H1 (cell line): Measurements from ENCODE around the gene TRABD. TPM values are rescaled to one million over a fixed set of nuclear protein-coding genes. Genes with fewer than 3 reads are reported as not detected.
A peak's percentile ranks its signal among the peaks of the same experiment; 100 is the strongest.

ENCODE experiments used
- CTCF ChIA-PET: fragments of 300-600 bp; sonication (Branson Sonifier 250); formaldehyde crosslinking; loops from one replicate; lab custom pipeline; 2021; ENCODE audit not compliant: partially characterized antibody; lab: Charles Lee
- POLR2A ChIA-PET: fragments of 300-600 bp; sonication (Branson Sonifier 250); formaldehyde crosslinking; loops from one replicate; lab custom pipeline; 2021; ENCODE audit warnings: inconsistent platforms; ENCODE audit not compliant: partially characterized antibody; lab: Charles Lee
- DNase-seq, 2 experiments: peaks; one replicate each; pipeline versions ENCODE4 v3.0.0 to v3.0.0-alpha.2; 2010 to 2022; ENCODE audit warnings: low spot score in 2 of 2, low read depth in 1 of 2, mixed read lengths in 1 of 2
- FAIRE-seq: peaks from 2 replicates; lab custom pipeline; 2011; peaks lifted over from hg19 to GRCh38; lab: Jason Lieb, UNC
- H2AFZ ChIP-seq: 2 replicates; pipeline ENCODE4 v1.8.1; 2012; ENCODE audit warnings: low read length, inconsistent platforms
- H2AK5ac ChIP-seq: 2 replicates; pipeline ENCODE4 v1.6.1; 2013; ENCODE audit warnings: low read depth, low read length
- H2BK120ac ChIP-seq: replicated peaks from 2 replicates; pipeline ENCODE3; 2013; ENCODE audit warnings: low read depth, low read length, inconsistent platforms
- H2BK12ac ChIP-seq: 2 replicates; pipeline ENCODE4 v1.6.1; 2013; ENCODE audit warnings: low read depth, low read length
- H2BK15ac ChIP-seq: 2 replicates; pipeline ENCODE4 v1.6.1; 2013; ENCODE audit warnings: low read length
- H2BK20ac ChIP-seq: 2 replicates; pipeline ENCODE4 v1.6.1; 2013; ENCODE audit warnings: low read length
- H2BK5ac ChIP-seq: 2 replicates; pipeline ENCODE4 v1.6.1; 2013; ENCODE audit warnings: low read depth, low read length
- H3K14ac ChIP-seq: 2 replicates; pipeline ENCODE4 v1.6.1; 2013; ENCODE audit warnings: inconsistent platforms; ENCODE audit not compliant: insufficient read length
- H3K18ac ChIP-seq: 2 replicates; pipeline ENCODE4 v1.6.1; 2013; ENCODE audit warnings: low read length; ENCODE audit errors: extremely low read depth
- H3K23ac ChIP-seq: 2 replicates; pipeline ENCODE4 v1.6.1; 2013; ENCODE audit warnings: inconsistent platforms; ENCODE audit not compliant: insufficient read length
- H3K23me2 ChIP-seq: 2 replicates; pipeline ENCODE4 v1.6.1; 2013; ENCODE audit warnings: low read depth, low read length
- H3K27ac ChIP-seq: 2 replicates; pipeline ENCODE4 v1.6.1; 2011; ENCODE audit warnings: low read depth, low read length, inconsistent platforms
- H3K27me3 ChIP-seq, 4 experiments: replicated peaks in 1 of 4; 1 replicate in 1 of 4; 2 replicates in 3 of 4; pipeline versions ENCODE4 v1.6.1 to v1.8.1; 2011 to 2013; ENCODE audit warnings: low read length in 3 of 4, mild to moderate bottlenecking in 3 of 4, inconsistent platforms in 2 of 4, mixed read lengths in 2 of 4, moderate library complexity in 1 of 4; ENCODE audit not compliant: control insufficient read depth in 3 of 4, insufficient read depth in 3 of 4; ENCODE audit errors: extremely low read depth in 1 of 4
- H3K36me3 ChIP-seq, 4 experiments: 2 replicates each; pipeline versions ENCODE4 v1.6.1 to v1.8.1; 2011 to 2013; ENCODE audit warnings: mild to moderate bottlenecking in 4 of 4, low read length in 3 of 4, moderate library complexity in 2 of 4, control low read depth in 1 of 4, inconsistent platforms in 1 of 4; ENCODE audit not compliant: insufficient read depth in 4 of 4, control insufficient read depth in 2 of 4
- H3K4ac ChIP-seq: replicated peaks from 2 replicates; pipeline ENCODE3; 2013; ENCODE audit warnings: low read length, low read depth, mixed read lengths, inconsistent platforms; ENCODE audit not compliant: insufficient read length
- H3K4me1 ChIP-seq, 4 experiments: replicated peaks in 1 of 4; 1 replicate in 1 of 4; 2 replicates in 3 of 4; pipeline versions ENCODE4 v1.6.1 to v1.8.1; 2011 to 2013; ENCODE audit warnings: low read length in 3 of 4, inconsistent platforms in 2 of 4, mixed read lengths in 1 of 4; ENCODE audit not compliant: insufficient read depth in 4 of 4, control insufficient read depth in 3 of 4
- H3K4me2 ChIP-seq, 2 experiments: 2 replicates each; pipeline versions ENCODE4 v1.6.1 to v1.8.1; 2011 to 2013; ENCODE audit warnings: low read depth in 2 of 2, low read length in 2 of 2, control low read depth in 1 of 2, inconsistent platforms in 1 of 2, mild to moderate bottlenecking in 1 of 2; ENCODE audit not compliant: insufficient read depth in 1 of 2
- H3K4me3 ChIP-seq, 4 experiments: fragments of 200-600, 300-600 bp in 1 of 4; sonication (generic), shearing (Covaris generic), sonication (Bioruptor Twin) in 1 of 4; 2 replicates each; pipeline versions ENCODE4 v1.5.1 to v1.8.1; 2011 to 2016; ENCODE audit warnings: low read length in 4 of 4, low read depth in 3 of 4, control low read depth in 2 of 4, inconsistent platforms in 2 of 4, mild to moderate bottlenecking in 2 of 4, mixed read lengths in 1 of 4, moderate library complexity in 1 of 4; ENCODE audit not compliant: insufficient read depth in 2 of 4; ENCODE audit errors: extremely low read depth in 1 of 4
- H3K56ac ChIP-seq: replicated peaks from 2 replicates; pipeline ENCODE3; 2013; ENCODE audit warnings: low read depth, mild to moderate bottlenecking, mixed read lengths, low read length, inconsistent platforms; ENCODE audit not compliant: insufficient read length
- H3K79me1 ChIP-seq: 2 replicates; pipeline ENCODE4 v1.6.1; 2013; ENCODE audit warnings: low read depth, low read length, control low read depth
- H3K79me2 ChIP-seq, 2 experiments: 2 replicates each; pipeline versions ENCODE4 v1.6.1 to v1.8.1; 2012 to 2013; ENCODE audit warnings: low read length in 2 of 2, mild to moderate bottlenecking in 2 of 2, inconsistent platforms in 1 of 2; ENCODE audit not compliant: insufficient read depth in 2 of 2, control insufficient read depth in 1 of 2
- H3K9ac ChIP-seq, 4 experiments: replicated peaks in 1 of 4; 1 replicate in 1 of 4; 2 replicates in 3 of 4; pipeline versions ENCODE4 v1.6.1 to v1.8.1; 2011 to 2013; ENCODE audit warnings: low read depth in 3 of 4, low read length in 3 of 4, control low read depth in 2 of 4, mild to moderate bottlenecking in 2 of 4, moderate library complexity in 2 of 4, inconsistent platforms in 1 of 4; ENCODE audit errors: extremely low read depth in 1 of 4
- H3K9me3 ChIP-seq, 2 experiments: 2 replicates each; pipeline versions ENCODE4 v1.6.1 to v1.8.1; 2012 to 2013; ENCODE audit warnings: mild to moderate bottlenecking in 2 of 2, moderate library complexity in 2 of 2, control low read depth in 1 of 2, inconsistent platforms in 1 of 2, low read depth in 1 of 2, low read length in 1 of 2, mixed read lengths in 1 of 2; ENCODE audit not compliant: insufficient read depth in 2 of 2
- H4K20me1 ChIP-seq, 2 experiments: replicated peaks in 1 of 2; 2 replicates each; pipeline versions ENCODE3 to v1.8.1; 2011 to 2013; ENCODE audit warnings: inconsistent platforms in 2 of 2, low read length in 2 of 2, mild to moderate bottlenecking in 1 of 2; ENCODE audit not compliant: insufficient read depth in 2 of 2, control insufficient read depth in 1 of 2
- H4K5ac ChIP-seq: 2 replicates; pipeline ENCODE4 v1.6.1; 2013; ENCODE audit warnings: low read length, low read depth, mixed read lengths, inconsistent platforms; ENCODE audit not compliant: insufficient read length
- H4K8ac ChIP-seq: 2 replicates; pipeline ENCODE4 v1.8.0; 2013; ENCODE audit warnings: mild to moderate bottlenecking, moderate library complexity, low read length, inconsistent platforms; ENCODE audit not compliant: insufficient read depth; ENCODE audit errors: extremely low read depth
- H4K91ac ChIP-seq: replicated peaks from 2 replicates; pipeline ENCODE3; 2013; ENCODE audit warnings: low read length, mixed read lengths, inconsistent platforms; ENCODE audit not compliant: insufficient read length
- ASH2L ChIP-seq: fragments of 200-600, 300-600 bp; sonication (generic); IDR thresholded peaks from one replicate; pipeline ENCODE4 v1.7.1; 2017; ENCODE audit warnings: low read length
- BACH1 ChIP-seq: IDR thresholded peaks from 2 replicates; pipeline ENCODE4 v1.6.1; 2012; ENCODE audit warnings: low read length, improper control_type of control experiment
- CREB1 ChIP-seq: IDR thresholded peaks from 2 replicates; pipeline ENCODE4 v1.6.1; 2012; ENCODE audit warnings: inconsistent platforms
- E2F6 ChIP-seq: IDR thresholded peaks from 2 replicates; pipeline ENCODE4 v1.6.1; 2012; ENCODE audit warnings: inconsistent platforms
- EZH2 ChIP-seq: fragments of 200-600 bp; sonication (generic); IDR thresholded peaks from 2 replicates; pipeline ENCODE4 v1.7.1; 2012; ENCODE audit warnings: low read depth, mild to moderate bottlenecking, moderate library complexity, low read length, inconsistent platforms; ENCODE audit not compliant: severe bottlenecking
- HDAC2 ChIP-seq, 2 experiments: fragments of 300-600 bp in 1 of 2; sonication (generic) in 1 of 2; IDR thresholded peaks; 2 replicates each; pipeline ENCODE4 v1.6.1; 2011 to 2012; ENCODE audit warnings: low read depth in 2 of 2, low read length in 2 of 2, mild to moderate bottlenecking in 2 of 2, moderate library complexity in 2 of 2, borderline replicate concordance in 1 of 2, inconsistent platforms in 1 of 2
- NANOG ChIP-seq: IDR thresholded peaks from 2 replicates; pipeline ENCODE4 v1.6.1; 2011; ENCODE audit warnings: low read length, low read depth, mild to moderate bottlenecking, inconsistent platforms; ENCODE audit not compliant: insufficient read depth, poor library complexity, severe bottlenecking
- POLR2AphosphoS5 ChIP-seq: IDR thresholded peaks from 2 replicates; pipeline ENCODE4 v1.6.1; 2011; ENCODE audit warnings: low read depth, low read length
- TAF7 ChIP-seq: optimal IDR thresholded peaks from 2 replicates; pipeline ENCODE3; 2011; ENCODE audit warnings: low read depth, mild to moderate bottlenecking, inconsistent platforms, low read length, moderate library complexity, borderline replicate concordance
- WGBS, 2 experiments: shearing (Covaris generic) in 1 of 2; methylation state at CpG; one replicate each; pipeline versions ENCODE4 v1.1.6 to v1.1.7; 2013 to 2015; ENCODE audit warnings: low lambda C conversion rate in 2 of 2, mixed read lengths in 2 of 2, inconsistent platforms in 1 of 2, low coverage in 1 of 2, missing lambda C conversion rate in 1 of 2; ENCODE audit not compliant: insufficient replicate concordance in 2 of 2, insufficient coverage in 1 of 2, insufficient read length in 1 of 2; ENCODE audit errors: extremely low coverage in 1 of 2, missing lambda C conversion rate in 1 of 2; 5-methylcytosine and 5-hydroxymethylcytosine counted together
- polyA plus RNA-seq, 7 experiments: library from polyadenylated mRNA; depleted of rRNA in 3 of 7; stranded (reverse) in 5 of 7; unstranded in 2 of 7; fragments of >200 nt in 5 of 7; fragments of 200-250 nt in 2 of 7; gene quantifications; 1 replicate in 5 of 7; 2 replicates in 1 of 7; 4 replicates in 1 of 7; pipeline versions ENCODE4 v1.2.1 to v1.2.3, GENCODE V29; 2011 to 2013; ENCODE audit warnings: missing spikeins in 2 of 7, mixed read lengths in 2 of 7
- total RNA-seq: library from RNA; stranded (reverse); fragmentation: NEBNext Ultra II Directional; extraction: Animal tissue kit (Norgen Biotek cat#: 25700); gene quantifications from 2 replicates; pipeline ENCODE4 v1.2.1, GENCODE V29; 2021

TRABD gene
- total and polyA plus RNA-seq, 2 of the 8 experiments (the other 6 are each of a cell fraction or from before 2014, with no cell fraction given): 44.2 to 57.5 TPM

- peaks cover 13% of the 10 kb centered on the region for H3K79me1 ChIP-seq
- no peaks in the 10 kb centered on the region for H3K27me3 ChIP-seq
- H3K23ac ChIP-seq: no peak within 1 kb of the TSS
- H3K14ac ChIP-seq: no peak within 1 kb of the TSS
- H3K9ac ChIP-seq: peak within 1 kb of the TSS; percentile 68 to 94 (median 80)
- H2BK15ac ChIP-seq: no peak within 1 kb of the TSS
- peak within 1 kb of the TSS; percentile 92 to 97 for H3K4me2 ChIP-seq
- no peak within 1 kb of the TSS; the same call in 1 of the 2 replicates for H2AK5ac ChIP-seq
- H3K9me3 ChIP-seq: no peaks in the 10 kb centered on the region
- DNase-seq (peak; percentile 39 to 94), FAIRE-seq (no peak)
- H2BK120ac ChIP-seq: no peak within 1 kb of the TSS
- peaks cover 4 to 30% of the 10 kb centered on the region in 2 experiments; a peak in 3 of 4 replicates for H3K79me2 ChIP-seq
- 3% methylated on average over 68 of the region's 76 CpGs; no CpG with 5 or more reads in 1 of the 2 experiments for WGBS, 2 experiments
- H4K5ac ChIP-seq: peak within 1 kb of the TSS; percentile 87
- peak within 1 kb of the TSS; percentile 91 for H4K91ac ChIP-seq
- peak within 1 kb of the TSS; percentile 89 for H2BK5ac ChIP-seq
- peaks cover 0 to 20% (median 14%) of the 10 kb centered on the region in 4 experiments; a peak in 6 of 7 replicates for H3K4me1 ChIP-seq
- POLR2A ChIA-PET: interaction anchor here (0.6 to 1.6 kb wide), 12 partner anchors 9 to 205 kb away, joined by 3 to 5 read pairs (median 3); partner anchors contain the start of gene SELENOO
- H3K36me3 ChIP-seq: no peaks in the 10 kb centered on the region
- peak within 1 kb of the TSS; percentile 95 for H3K18ac ChIP-seq
- peak within 1 kb of the TSS; percentile 87 for H3K4ac ChIP-seq
- H2BK20ac ChIP-seq: no peak within 1 kb of the TSS
- CTCF ChIA-PET: interaction anchor here (1.1 to 8.7 kb wide), 4 partner anchors 19 to 96 kb away, joined by 3 to 77 read pairs (median 4); no protein-coding TSS in a partner anchor
- H4K8ac ChIP-seq: peak within 1 kb of the TSS; percentile 87
- H4K20me1 ChIP-seq: peaks cover 4 to 27% of the 10 kb centered on the region in 2 experiments
- H2BK12ac ChIP-seq: no peak within 1 kb of the TSS; the same call in 1 of the 2 replicates
- peak within 1 kb of the TSS; percentile 87 to 96 (median 90) for H3K4me3 ChIP-seq
- peaks cover 11% of the 10 kb centered on the region for H3K23me2 ChIP-seq
- peak within 1 kb of the TSS; percentile 42 for H3K56ac ChIP-seq
- H2AFZ ChIP-seq: peak within 1 kb of the TSS; percentile 79; the same call in 1 of the 2 replicates
- H3K27ac ChIP-seq: peak within 1 kb of the TSS; percentile 70
- TF ChIP-seq TAF7 (peak; percentile 64), HDAC2 (IDR thresholded peaks at IDR 0.05; ENCODE audit: borderline replicate concordance in 1 of 2, low read depth in 2 of 2, low read length in 2 of 2) (peak in 1 of 2 experiments; percentile 88; a peak in 2 of 4 replicates), EZH2 (no peak), E2F6 (no peak), POLR2AphosphoS5 (peak; percentile 90), ASH2L (peak; percentile 96), NANOG (no peak), CREB1 (peak; percentile 100), BACH1 (peak; percentile 68)
Measured at GRCh38 chr22:50244420-50245213, 58.9 kb downstream of the TRABD start, which contains the start of gene TUBGCP6. Gene TUBGCP6 (minus strand): TSS chr22:50245023. CDS start chr22:50244459, 564 bp downstream.
